ENCODE data around the gene VWA3A.

DNA sequence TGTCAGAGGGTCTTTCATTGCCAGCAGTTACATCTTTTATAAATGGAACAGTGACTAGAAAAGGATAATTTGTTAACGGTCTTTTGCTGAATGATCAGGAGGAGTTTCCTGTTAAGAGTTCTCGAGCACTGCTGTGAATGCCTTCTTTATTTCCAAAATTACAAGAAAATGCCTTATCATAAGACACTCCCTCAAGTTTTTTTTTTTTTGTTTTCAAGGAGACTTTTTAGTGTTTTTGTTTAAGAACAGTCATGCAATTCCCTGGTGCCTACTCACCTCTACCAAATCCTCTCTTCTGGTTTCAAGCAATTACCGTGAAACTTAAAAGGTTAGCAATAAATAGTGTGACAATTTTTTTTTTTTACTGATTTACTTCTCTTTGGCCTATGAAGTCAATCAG, 19.0 kb upstream of the VWA3A start:
- TF ChIP-seq CTCF (conservative IDR thresholded peaks at IDR 0.05; ENCODE audit: low read depth, low read length), result no peak
- TF ChIP-seq USF2 (IDR thresholded peaks at IDR 0.05; ENCODE audit: low read depth, low read length), result no peak
- TF ChIP-seq POLR2A (IDR thresholded peaks at IDR 0.05; ENCODE audit: low read depth, low read length), result no peak
- no peak for TF ChIP-seq CEBPB (IDR thresholded peaks at IDR 0.05; ENCODE audit: low read depth, low read length)
- TF ChIP-seq RFX5 (IDR thresholded peaks at IDR 0.05; ENCODE audit: low read depth, low read length), result no peak
- no peak for TF ChIP-seq FOS (IDR thresholded peaks at IDR 0.05; ENCODE audit: low read depth, low read length)
- no peak for TF ChIP-seq MAFK (IDR thresholded peaks at IDR 0.05; ENCODE audit: low read depth, low read length)
- no peak for TF ChIP-seq MAZ (IDR thresholded peaks at IDR 0.05; ENCODE audit: borderline replicate concordance, low read depth, low read length)
- TF ChIP-seq, protein P1, sequence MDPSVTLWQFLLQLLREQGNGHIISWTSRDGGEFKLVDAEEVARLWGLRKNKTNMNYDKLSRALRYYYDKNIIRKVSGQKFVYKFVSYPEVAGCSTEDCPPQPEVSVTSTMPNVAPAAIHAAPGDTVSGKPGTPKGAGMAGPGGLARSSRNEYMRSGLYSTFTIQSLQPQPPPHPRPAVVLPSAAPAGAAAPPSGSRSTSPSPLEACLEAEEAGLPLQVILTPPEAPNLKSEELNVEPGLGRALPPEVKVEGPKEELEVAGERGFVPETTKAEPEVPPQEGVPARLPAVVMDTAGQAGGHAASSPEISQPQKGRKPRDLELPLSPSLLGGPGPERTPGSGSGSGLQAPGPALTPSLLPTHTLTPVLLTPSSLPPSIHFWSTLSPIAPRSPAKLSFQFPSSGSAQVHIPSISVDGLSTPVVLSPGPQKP (IDR thresholded peaks at IDR 0.05; ENCODE audit: borderline replicate concordance, low read depth, low read length), result no peak
- TF ChIP-seq MXI1 (IDR thresholded peaks at IDR 0.05; ENCODE audit: borderline replicate concordance, low read depth, low read length), result no peak
- no peak for TF ChIP-seq RAD21 (IDR thresholded peaks at IDR 0.05; ENCODE audit: low read length)
- TF ChIP-seq SMC3 (IDR thresholded peaks at IDR 0.05; ENCODE audit: low read depth, low read length), result no peak
- no peak for TF ChIP-seq NFE2L2 (IDR thresholded peaks at IDR 0.05; ENCODE audit: low read depth, low read length)
- no peak for TF ChIP-seq CHD1 (IDR thresholded peaks at IDR 0.05; ENCODE audit: low read depth, low read length)

All from IMR-90 (cell line).